Measurements from ENCODE around the gene PCGF5.

Gene PCGF5

DNA sequence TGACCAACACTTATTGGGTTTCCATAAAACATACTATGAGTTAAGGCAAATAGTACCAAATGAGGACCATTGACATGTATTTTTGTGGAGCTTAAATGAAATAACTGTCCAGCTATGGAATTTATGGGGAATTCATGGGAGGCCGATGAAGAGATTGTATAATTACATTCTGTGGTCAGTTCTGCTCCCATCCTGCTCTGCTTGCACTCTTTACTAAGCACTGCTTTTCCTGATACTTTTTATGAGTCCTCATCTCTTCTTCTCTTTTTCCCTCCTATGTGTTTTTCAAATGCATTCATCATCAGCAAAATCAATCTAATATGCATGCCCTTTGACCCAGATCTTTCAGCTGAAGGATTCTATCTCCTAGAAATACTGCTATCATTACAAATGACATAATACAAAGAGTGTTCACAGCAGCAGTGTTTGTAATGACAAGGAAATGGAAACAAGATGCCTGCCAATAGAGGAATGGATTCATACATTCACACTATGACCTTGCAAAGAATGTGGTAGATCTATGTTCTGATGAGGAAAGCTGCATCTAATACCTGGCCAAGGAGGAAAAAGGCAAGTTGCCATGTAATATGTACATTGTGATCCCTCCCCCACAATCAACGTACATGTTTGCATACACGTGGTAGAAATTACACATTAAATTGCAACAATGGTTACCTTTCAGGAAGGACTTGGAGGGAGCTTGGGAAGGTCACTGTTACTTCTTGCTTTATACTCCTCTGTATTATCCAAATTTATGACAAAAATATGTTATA is 73.9 kb downstream of the PCGF5 start:
- TF ChIP-seq ZNF121 (tag by site-specific recombination; IDR thresholded peaks at IDR 0.05) = no peak
- no peak for TF ChIP-seq ZFHX2 (tag by site-specific recombination; conservative IDR thresholded peaks at IDR 0.05)
- TF ChIP-seq, protein P1, sequence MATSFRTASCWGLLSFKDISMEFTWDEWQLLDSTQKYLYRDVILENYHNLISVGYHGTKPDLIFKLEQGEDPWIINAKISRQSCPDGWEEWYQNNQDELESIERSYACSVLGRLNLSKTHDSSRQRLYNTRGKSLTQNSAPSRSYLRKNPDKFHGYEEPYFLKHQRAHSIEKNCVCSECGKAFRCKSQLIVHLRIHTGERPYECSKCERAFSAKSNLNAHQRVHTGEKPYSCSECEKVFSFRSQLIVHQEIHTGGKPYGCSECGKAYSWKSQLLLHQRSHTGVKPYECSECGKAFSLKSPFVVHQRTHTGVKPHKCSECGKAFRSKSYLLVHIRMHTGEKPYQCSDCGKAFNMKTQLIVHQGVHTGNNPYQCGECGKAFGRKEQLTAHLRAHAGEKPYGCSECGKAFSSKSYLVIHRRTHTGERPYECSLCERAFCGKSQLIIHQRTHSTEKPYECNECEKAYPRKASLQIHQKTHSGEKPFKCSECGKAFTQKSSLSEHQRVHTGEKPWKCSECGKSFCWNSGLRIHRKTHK (tag by site-specific recombination; IDR thresholded peaks at IDR 0.05) = no peak
- ChIA-PET POLR2A (no interaction called here), CTCF (interaction anchor here (0.6 to 0.9 kb wide), 2 partner anchors 75 to 827 kb away, joined by 3 to 4 read pairs; no protein-coding TSS in a partner anchor)
- H3K4me3 ChIP-seq (ENCODE audit: low read depth, low read length) = no peak overlapping the region
- no peaks in the 10 kb centered on the region for H3K36me3 ChIP-seq (ENCODE audit: control insufficient read depth in 2 of 2, insufficient read depth in 1 of 2, low read length in 2 of 2)
- no peaks in the 10 kb centered on the region for H3K9me3 ChIP-seq (ENCODE audit: control insufficient read depth, insufficient read depth, low read depth, low read length)
- H3K27ac ChIP-seq (ENCODE audit: extremely low read depth, low read depth, low read length) = no peak overlapping the region
- no peaks in the 10 kb centered on the region; the same call in 1 of the 2 replicates for H3K4me1 ChIP-seq (ENCODE audit: control insufficient read depth, insufficient read depth, low read length)

DNA sequence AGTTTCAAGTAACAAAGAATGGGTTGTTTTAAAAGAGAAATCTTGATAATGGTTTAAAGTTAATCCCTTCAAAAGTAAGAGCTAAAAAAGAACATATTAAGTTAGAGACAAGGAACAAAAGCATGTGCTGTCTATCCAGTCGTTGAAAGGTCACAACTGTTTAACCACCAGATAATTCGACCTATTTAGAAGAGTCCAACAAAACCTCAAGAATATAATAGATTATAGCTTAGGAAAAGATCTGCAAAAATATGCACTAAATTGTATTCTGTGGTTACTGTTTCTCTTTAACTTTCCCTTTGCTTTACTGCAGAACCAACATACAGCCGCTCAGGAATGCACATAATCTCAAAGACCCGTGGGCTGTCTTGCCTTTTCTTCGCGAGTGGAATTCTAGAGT is 74.9 kb downstream of the PCGF5 start:
- H3K9me3 ChIP-seq (ENCODE audit: control insufficient read depth, insufficient read depth, low read depth, low read length) = no peaks in the 10 kb centered on the region
- POLR2A ChIA-PET = no interaction called here
- H3K27ac ChIP-seq (ENCODE audit: extremely low read depth, low read depth, low read length) = no peak overlapping the region
- no peak overlapping the region for H3K4me3 ChIP-seq (ENCODE audit: low read depth, low read length)
- TF ChIP-seq ZBTB20 (tag by site-specific recombination; IDR thresholded peaks at IDR 0.05) = no peak
- TF ChIP-seq ZEB2 (tag by site-specific recombination; IDR thresholded peaks at IDR 0.05) = no peak
- TF ChIP-seq, protein P2, sequence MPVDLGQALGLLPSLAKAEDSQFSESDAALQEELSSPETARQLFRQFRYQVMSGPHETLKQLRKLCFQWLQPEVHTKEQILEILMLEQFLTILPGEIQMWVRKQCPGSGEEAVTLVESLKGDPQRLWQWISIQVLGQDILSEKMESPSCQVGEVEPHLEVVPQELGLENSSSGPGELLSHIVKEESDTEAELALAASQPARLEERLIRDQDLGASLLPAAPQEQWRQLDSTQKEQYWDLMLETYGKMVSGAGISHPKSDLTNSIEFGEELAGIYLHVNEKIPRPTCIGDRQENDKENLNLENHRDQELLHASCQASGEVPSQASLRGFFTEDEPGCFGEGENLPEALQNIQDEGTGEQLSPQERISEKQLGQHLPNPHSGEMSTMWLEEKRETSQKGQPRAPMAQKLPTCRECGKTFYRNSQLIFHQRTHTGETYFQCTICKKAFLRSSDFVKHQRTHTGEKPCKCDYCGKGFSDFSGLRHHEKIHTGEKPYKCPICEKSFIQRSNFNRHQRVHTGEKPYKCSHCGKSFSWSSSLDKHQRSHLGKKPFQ (tag by site-specific recombination; IDR thresholded peaks at IDR 0.05) = no peak
- no peak for TF ChIP-seq ZNF777 (tag by site-specific recombination; IDR thresholded peaks at IDR 0.05; ENCODE audit: borderline replicate concordance)
- TF ChIP-seq ZNF596 (tag by site-specific recombination; IDR thresholded peaks at IDR 0.05) = no peak
- TF ChIP-seq, protein P3, sequence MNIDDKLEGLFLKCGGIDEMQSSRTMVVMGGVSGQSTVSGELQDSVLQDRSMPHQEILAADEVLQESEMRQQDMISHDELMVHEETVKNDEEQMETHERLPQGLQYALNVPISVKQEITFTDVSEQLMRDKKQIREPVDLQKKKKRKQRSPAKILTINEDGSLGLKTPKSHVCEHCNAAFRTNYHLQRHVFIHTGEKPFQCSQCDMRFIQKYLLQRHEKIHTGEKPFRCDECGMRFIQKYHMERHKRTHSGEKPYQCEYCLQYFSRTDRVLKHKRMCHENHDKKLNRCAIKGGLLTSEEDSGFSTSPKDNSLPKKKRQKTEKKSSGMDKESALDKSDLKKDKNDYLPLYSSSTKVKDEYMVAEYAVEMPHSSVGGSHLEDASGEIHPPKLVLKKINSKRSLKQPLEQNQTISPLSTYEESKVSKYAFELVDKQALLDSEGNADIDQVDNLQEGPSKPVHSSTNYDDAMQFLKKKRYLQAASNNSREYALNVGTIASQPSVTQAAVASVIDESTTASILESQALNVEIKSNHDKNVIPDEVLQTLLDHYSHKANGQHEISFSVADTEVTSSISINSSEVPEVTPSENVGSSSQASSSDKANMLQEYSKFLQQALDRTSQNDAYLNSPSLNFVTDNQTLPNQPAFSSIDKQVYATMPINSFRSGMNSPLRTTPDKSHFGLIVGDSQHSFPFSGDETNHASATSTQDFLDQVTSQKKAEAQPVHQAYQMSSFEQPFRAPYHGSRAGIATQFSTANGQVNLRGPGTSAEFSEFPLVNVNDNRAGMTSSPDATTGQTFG (tag by site-specific recombination; IDR thresholded peaks at IDR 0.05; ENCODE audit: borderline replicate concordance) = no peak
- no peak for TF ChIP-seq BCL11B (tag by site-specific recombination; IDR thresholded peaks at IDR 0.05; ENCODE audit: low read depth)
- TF ChIP-seq ZNF48 (tag by site-specific recombination; IDR thresholded peaks at IDR 0.05) = no peak
- no peak for TF ChIP-seq ZNF558 (tag by site-specific recombination; IDR thresholded peaks at IDR 0.05)
- TF ChIP-seq ZNF658 (tag by site-specific recombination; IDR thresholded peaks at IDR 0.05) = no peak
- TF ChIP-seq, protein P1 (tag by site-specific recombination; IDR thresholded peaks at IDR 0.05) = no peak
- TF ChIP-seq ZNF529 (tag by site-specific recombination; IDR thresholded peaks at IDR 0.05; ENCODE audit: insufficient replicate concordance) = no peak
- no peak for TF ChIP-seq HOXC10 (CRISPR knock-in tag; IDR thresholded peaks at IDR 0.05)
- CTCF ChIA-PET = interaction anchor here (0.5 to 2.9 kb wide), 6 partner anchors 18 to 1141 kb away, joined by 3 to 10 read pairs (median 4); no protein-coding TSS in a partner anchor
- H3K4me1 ChIP-seq (ENCODE audit: control insufficient read depth, insufficient read depth, low read length) = no peaks in the 10 kb centered on the region; the same call in 1 of the 2 replicates
- H3K36me3 ChIP-seq (ENCODE audit: control insufficient read depth in 2 of 2, insufficient read depth in 1 of 2, low read length in 2 of 2) = no peaks in the 10 kb centered on the region

All from HEK293 (cell line).